Colon (tissue), 2 donors: ENCODE measurements around the gene ZC2HC1B.

ENCODE experiments used
- FAIRE-seq: peaks from 2 replicates; lab custom pipeline; 2012; peaks lifted over from hg19 to GRCh38; lab: Jason Lieb, UNC
- donor health status: control.
- donor health status: control.

The ZC2HC1B gene

GRCh38 chr6:143963158-143963919 lies 99.1 kb downstream of the ZC2HC1B start:
- no peak for FAIRE-seq

DNA sequence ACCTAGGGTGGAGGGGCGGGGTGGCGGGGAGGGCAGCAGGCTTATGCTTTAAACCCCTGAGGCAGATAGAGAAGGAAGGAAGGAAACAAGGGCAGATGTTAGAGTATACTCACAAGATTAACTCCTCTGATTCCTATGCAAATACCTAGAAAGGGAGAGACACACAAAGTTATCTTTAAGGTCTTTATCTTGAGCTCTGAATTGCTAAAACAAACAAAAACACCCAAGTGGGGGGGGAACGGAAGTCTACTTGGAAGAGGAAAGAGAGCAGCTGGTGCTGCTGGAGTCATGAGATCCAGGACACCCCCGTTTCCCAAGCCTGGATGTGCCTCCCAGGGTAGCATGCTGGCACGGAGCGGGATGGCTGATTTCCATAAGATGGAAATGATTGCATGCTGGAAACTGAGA lies 100.4 kb downstream of the ZC2HC1B start:
- no peak for FAIRE-seq

GRCh38 chr6:143965503-143966171 lies 101.4 kb downstream of the ZC2HC1B start:
- FAIRE-seq, result no peak

DNA sequence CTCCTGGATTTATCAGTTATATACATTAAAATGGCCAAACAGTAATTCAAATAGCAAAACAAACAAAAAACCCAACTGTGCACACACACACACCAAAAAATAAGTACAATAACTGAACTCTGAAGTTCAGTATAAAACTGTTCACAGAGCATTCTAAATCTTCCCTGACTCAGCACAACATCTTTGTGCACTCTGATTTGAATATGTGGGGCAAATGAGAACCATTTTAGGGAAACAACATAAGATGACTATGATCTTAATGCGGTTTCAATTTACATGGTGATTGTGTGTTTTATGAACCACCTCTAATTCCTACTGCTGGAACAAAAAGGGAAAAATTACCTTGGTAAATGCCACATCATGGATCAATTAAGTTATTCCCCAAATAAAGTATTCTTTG lies 102.0 kb downstream of the ZC2HC1B start:
- no peak for FAIRE-seq

GRCh38 chr6:143967706-143968376 lies 103.6 kb downstream of the ZC2HC1B start:
- FAIRE-seq, result no peak

- FAIRE-seq, result no peak
Observed at GRCh38 chr6:143969077-143969476, 104.8 kb downstream of the ZC2HC1B start.

DNA sequence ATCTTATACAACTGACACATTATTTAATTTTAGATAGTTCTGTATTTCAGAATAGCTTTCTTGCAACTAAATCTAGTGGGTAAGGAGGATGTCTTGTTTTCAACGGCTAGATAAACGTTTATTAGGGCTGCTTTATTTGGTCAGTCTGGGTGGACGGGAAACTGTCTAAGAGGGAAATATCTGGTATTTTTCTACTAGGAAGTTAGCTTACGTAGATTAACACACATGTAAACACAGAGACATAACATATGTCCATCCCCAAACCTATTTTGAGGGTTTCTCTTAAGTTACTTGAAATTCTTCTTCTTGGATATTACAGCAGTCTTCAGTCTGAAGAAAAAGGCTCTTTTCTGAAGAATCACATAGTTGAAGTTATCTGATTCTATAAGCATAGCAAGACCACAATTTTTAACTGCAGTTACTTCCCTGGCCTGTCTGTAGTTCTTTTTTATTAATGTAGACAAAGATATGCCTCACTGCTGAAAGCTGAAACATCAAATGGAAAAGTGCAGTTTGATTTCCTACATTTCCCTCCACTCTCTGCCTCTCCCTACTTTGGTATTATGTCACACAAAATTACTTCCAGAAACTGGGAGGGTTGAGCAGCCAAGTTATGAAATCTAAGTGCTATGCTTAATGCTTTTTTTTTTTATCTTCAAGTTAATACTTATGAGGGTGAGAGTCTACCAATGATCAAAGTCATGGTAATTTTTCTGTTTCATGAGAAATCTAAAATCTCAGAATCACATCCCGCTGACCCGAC lies 106.4 kb downstream of the ZC2HC1B start:
- FAIRE-seq, result no peak

DNA sequence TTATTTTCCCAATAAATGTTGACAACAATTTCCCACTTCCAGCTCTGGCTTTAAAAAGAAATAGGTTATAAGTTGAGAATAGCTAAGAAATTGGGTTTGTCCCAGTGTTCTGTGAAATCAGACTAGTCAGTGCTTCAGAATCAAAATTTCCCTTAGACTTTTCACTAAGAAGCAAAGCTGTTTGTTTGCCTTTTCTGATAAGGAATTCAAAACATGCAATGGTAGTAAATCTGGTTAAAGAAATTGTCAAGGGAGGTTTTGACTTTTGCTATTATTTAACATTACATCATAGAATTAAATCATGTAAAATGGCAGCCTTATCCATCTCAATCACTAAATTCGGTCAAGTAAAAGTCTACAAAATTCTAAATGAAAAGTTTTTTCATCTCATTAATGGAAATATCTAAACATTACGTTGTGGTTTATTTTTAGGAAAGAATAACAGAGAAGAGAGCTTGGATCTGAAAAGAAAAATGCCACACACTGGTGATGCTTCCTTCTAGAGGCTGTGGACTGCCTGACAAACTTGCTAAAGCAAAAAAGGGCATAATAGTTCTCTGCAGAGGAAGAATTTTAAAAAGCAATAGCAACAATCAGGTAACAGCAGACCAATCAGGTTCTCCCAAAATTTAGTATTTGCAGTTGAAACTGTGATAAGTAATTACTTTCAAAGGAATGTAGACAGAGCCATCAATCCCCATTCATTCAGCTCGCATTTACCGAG lies 107.4 kb downstream of the ZC2HC1B start:
- FAIRE-seq, result no peak

DNA sequence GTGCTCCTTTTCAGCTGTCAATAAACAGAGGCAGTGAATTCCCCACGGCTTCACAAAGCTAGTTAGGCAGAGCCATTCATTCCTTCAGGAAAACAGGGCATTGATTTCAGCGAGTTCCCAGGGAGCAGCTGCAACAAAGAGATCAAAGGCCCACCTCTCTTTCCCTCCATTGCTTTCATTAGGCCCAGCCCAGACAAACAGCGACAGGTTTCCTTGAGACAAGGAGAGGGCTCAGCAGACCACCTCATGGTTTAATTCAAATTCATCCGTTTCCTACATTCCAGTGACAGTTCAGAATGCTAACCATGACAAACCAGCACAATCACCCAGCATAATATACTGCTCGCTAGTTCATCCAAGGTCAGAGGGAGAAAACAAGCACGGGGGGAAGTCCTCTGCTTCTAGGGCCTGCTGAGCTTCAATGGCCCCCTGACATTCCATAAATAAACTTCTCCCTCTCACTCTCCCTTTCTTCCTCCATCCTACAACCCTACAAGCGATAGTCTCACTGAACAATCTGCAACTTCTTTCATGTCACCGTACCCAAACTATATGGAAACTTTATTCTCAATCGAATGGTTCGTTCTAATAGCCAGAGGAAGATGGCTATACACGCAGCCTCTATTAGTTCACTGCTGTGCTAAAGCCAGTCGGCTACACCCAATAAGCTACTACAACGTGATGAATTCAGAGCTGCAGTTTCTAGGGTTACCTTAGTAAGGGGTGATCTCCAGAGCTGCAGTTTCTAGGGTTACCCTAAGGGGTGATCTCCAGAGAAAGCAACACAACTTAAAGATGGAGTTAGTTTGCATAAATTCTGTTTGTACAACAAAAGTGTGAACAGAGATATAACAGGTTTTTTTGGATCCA lies 109.1 kb downstream of the ZC2HC1B start:
- FAIRE-seq, result no peak

- no peak for FAIRE-seq
Observed at GRCh38 chr6:143974089-143974488, 109.8 kb downstream of the ZC2HC1B start.

DNA sequence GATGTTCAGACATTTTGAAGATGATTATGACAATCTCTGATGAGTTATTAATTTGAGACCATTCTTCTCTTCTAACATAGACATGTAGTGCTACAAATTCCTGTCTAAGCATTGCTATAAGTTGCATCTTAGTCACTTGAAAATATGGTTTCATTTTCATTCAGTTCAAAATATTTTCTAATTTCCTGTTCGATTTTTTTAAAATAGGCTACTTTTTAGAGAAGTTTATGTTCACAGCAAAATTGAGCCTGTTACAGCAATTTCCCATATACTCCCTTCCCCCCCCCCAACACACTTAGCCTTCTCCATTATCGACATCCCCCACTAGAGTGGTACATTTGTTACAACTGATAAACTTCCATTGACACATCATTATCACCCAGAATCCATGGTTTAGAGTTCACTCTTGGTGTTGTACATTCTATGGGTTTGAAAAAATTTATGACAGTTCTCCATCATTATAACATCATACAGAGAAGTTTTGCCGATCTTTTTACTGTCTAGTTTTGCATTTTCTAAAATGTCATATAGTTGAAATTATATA lies 112.6 kb downstream of the ZC2HC1B start:
- FAIRE-seq, result no peak

GRCh38 chr6:143980921-143981320 lies 116.6 kb downstream of the ZC2HC1B start:
- FAIRE-seq, result no peak

DNA sequence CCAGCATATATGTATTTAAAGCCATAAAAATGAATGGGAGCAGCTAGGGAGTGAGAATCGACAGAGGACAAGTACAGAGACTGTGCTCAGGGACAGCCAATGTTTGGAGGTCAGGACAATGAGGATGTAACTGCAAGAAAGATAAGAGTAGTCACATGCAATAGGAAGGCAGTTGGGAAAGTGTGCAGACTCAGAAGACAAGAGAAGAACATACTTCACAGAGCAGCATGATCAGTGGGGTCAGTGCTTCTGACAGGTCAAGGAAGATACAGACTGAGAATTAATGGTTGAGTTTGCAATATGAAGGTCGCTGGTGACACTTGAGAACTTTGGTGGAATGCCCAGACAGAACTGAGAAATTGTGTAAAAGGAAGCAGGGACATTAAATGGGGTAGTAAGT lies 118.7 kb downstream of the ZC2HC1B start:
- no peak for FAIRE-seq

DNA sequence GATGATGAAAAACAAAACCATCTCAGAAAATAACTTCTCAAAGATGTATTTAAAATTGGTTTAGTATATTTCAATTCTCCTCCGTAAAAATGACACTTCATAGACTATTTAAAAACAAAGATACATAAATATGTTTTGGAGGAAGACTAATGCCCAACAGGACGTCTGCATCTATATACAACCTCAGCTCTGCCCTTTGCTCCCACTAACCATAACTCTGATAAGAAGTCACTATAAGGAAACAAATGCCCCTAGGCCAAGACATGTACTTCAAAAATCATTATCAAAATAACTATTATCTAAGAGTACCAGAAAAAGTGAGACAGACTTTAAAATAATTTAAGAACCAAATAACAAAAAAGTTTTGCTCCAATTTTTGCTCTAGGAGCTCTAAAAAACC lies 120.4 kb downstream of the ZC2HC1B start:
- no peak for FAIRE-seq

DNA sequence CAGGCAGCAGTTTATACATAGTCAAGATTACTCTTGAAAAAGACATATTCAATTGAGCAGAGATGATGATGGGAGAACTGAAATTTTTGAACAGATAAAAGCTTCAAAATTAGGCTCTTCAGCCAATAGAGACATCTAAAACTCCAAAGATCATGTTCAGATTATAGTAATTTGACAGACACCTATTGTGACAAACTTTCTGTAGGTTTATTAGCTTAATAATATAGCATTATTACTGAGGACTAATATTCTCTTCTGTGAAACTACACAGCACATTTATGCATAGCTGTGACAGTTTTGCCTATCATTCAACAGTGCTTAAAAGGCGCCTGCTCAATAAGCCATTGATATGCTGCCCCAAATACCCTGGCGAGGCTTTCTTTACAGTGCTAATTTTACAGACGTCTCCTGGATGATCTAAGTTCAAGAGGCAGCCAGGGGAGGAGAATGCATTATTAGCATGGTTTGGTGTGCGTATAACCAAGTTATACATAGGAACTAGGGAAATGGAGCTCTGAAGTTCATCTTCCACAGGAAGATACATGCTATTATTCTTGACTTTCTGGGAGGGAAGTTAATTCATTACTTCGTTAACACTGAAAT lies 122.3 kb downstream of the ZC2HC1B start:
- no peak for FAIRE-seq
